GM13976 (cell line): ENCODE data around the gene ACTG1.

Source experiments
- DNase-seq: peaks from one replicate; pipeline ENCODE4 v3.0.0; 2012; ENCODE audit warnings: low spot score
- CTCF ChIP-seq: IDR thresholded peaks from 2 replicates; pipeline ENCODE4 v1.5.1; 2012; ENCODE audit warnings: borderline replicate concordance, mild to moderate bottlenecking; ENCODE audit not compliant: insufficient read depth; ENCODE audit errors: extremely low read depth, missing control alignments, control extremely low read depth
- in situ Hi-C: fragments of 300-500 bp; cut with MboI; formaldehyde crosslinking; loops from one replicate; pipeline ENCODE4 v1.12.0; 2022; ENCODE audit warnings: low sequenced_read_pairs, mixed read lengths, inconsistent platforms; ENCODE audit not compliant: unreplicated experiment

Gene ACTG1

GRCh38 chr17:81520021-81520901 lies 7.7 kb upstream of the ACTG1 start:
- no peak for DNase-seq
- TF ChIP-seq CTCF, result no peak
- in situ Hi-C loops, result no loop called here

- DNase-seq, result peak; percentile 83
- TF ChIP-seq CTCF, result peak; percentile 36
- in situ Hi-C loops, result no loop called here
Observed at GRCh38 chr17:81519284-81520020, 6.9 kb upstream of the ACTG1 start.

- in situ Hi-C loops, result no loop called here
- TF ChIP-seq CTCF, result no peak
- peak; percentile 72 for DNase-seq
Observed at GRCh38 chr17:81518785-81519283, 6.2 kb upstream of the ACTG1 start.

GRCh38 chr17:81518113-81518784 lies 5.7 kb upstream of the ACTG1 start:
- DNase-seq, result no peak
- TF ChIP-seq CTCF, result no peak
- in situ Hi-C loops, result no loop called here

GRCh38 chr17:81517339-81518112 lies 4.9 kb upstream of the ACTG1 start:
- DNase-seq, result peak; percentile 91
- TF ChIP-seq CTCF, result no peak
- in situ Hi-C loops, result no loop called here

- no peak for DNase-seq
- in situ Hi-C loops, result no loop called here
- TF ChIP-seq CTCF, result no peak
Observed at GRCh38 chr17:81517009-81517338, 4.4 kb upstream of the ACTG1 start.
